HL-60 (cell line): ENCODE results near the gene PCDHGA4.

Experiments used
- DNase-seq, 2 experiments: peaks; one replicate each; pipeline ENCODE4 v3.0.0-alpha.2; 2010 to 2020; ENCODE audit warnings: low read depth in 1 of 2, low spot score in 1 of 2
- H3K27ac ChIP-seq: fragments of 250-450 bp; sonication (Bioruptor Pico); replicated peaks from 2 replicates; pipeline ENCODE4 v1.5.1; 2020; ENCODE audit warnings: mild to moderate bottlenecking, moderate library complexity
- H3K27me3 ChIP-seq: fragments of 250-450 bp; sonication (Bioruptor Pico); 2 replicates; pipeline ENCODE4 v1.5.1; 2021; ENCODE audit warnings: mild to moderate bottlenecking, moderate library complexity; ENCODE audit not compliant: insufficient read depth, poor library complexity, severe bottlenecking
- H3K4me3 ChIP-seq: replicated peaks from 2 replicates; pipeline ENCODE4 v1.5.1; 2011; ENCODE audit warnings: mild to moderate bottlenecking, control low read depth, low read length; ENCODE audit not compliant: insufficient read depth
- GABPA ChIP-seq: IDR thresholded peaks from 2 replicates; pipeline ENCODE4 v1.6.1; 2012; ENCODE audit warnings: low read depth
- POLR2AphosphoS5 ChIP-seq: IDR thresholded peaks from 2 replicates; pipeline ENCODE4 v1.6.1; 2012; ENCODE audit warnings: low read depth
- SPI1 ChIP-seq: IDR thresholded peaks from 2 replicates; pipeline ENCODE4 v1.6.1; 2012; ENCODE audit warnings: low read depth, mild to moderate bottlenecking, borderline replicate concordance
- TF ChIP-seq, protein P1 (sequence below): IDR thresholded peaks from one replicate; pipeline ENCODE4 v1.5.1; 2011; ENCODE audit warnings: low read length, control low read depth, inconsistent platforms; ENCODE audit not compliant: insufficient read depth
- TF ChIP-seq, protein P2 (sequence below): IDR thresholded peaks from 2 replicates; pipeline ENCODE4 v1.6.1; 2012; ENCODE audit warnings: low read depth; ENCODE audit not compliant: insufficient replicate concordance

Gene PCDHGA4

DNA sequence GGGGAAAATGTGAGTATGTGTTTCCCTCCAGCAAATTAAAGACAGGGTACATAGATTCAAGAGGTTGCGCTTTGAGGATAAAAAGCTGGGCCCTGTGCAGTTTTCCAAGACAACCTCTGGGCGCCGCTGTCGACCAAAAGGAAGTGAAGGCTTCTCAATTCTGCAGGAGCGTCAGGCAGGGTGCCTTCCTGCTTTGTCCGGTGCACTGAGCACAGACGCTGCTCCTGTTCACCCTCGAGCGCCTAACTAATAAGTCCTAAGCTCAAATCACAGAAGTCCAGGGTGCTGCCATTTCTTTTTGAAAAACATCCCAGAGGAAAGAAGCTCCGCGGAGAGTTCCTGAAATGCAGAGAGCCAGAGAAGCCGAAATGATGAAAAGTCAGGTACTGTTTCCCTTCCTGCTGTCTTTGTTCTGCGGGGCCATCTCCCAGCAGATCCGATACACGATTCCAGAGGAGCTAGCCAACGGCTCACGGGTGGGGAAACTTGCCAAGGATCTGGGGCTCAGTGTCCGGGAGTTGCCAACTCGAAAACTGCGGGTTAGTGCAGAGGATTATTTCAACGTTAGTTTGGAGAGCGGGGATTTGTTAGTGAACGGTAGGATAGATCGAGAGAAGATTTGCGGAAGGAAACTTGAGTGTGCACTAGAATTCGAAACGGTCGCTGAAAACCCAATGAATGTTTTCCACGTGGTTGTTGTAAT, 4.8 kb upstream of the PCDHGA4 start, which contains the start of gene PCDHGB1:
PCDHGB1 (plus strand) TSS at position 183 of the 703 bp plus-strand sequence; CDS start at position 345, 162 bp downstream.
- H3K4me3 ChIP-seq: no peak within 1 kb of the TSS
- DNase-seq: peak in 1 of 2 experiments; percentile 46

DNA sequence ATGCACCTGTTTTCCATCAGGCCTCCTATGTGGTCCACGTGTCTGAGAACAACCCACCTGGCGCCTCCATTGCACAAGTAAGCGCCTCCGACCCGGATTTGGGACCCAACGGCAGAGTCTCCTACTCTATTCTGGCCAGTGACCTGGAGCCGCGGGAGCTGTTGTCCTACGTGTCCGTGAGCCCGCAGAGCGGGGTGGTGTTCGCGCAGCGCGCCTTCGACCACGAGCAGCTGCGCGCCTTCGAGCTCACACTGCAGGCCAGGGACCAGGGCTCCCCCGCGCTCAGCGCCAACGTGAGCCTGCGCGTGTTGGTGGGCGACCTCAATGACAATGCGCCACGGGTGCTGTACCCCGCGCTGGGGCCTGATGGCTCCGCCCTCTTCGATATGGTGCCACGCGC, 3.2 kb upstream of the PCDHGA4 start:
- no peak overlapping the region for H3K4me3 ChIP-seq
- H3K27ac ChIP-seq: no peak overlapping the region
- TF ChIP-seq, protein P1, sequence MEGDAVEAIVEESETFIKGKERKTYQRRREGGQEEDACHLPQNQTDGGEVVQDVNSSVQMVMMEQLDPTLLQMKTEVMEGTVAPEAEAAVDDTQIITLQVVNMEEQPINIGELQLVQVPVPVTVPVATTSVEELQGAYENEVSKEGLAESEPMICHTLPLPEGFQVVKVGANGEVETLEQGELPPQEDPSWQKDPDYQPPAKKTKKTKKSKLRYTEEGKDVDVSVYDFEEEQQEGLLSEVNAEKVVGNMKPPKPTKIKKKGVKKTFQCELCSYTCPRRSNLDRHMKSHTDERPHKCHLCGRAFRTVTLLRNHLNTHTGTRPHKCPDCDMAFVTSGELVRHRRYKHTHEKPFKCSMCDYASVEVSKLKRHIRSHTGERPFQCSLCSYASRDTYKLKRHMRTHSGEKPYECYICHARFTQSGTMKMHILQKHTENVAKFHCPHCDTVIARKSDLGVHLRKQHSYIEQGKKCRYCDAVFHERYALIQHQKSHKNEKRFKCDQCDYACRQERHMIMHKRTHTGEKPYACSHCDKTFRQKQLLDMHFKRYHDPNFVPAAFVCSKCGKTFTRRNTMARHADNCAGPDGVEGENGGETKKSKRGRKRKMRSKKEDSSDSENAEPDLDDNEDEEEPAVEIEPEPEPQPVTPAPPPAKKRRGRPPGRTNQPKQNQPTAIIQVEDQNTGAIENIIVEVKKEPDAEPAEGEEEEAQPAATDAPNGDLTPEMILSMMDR: no peak
- TF ChIP-seq GABPA (no peak), SPI1 (no peak), POLR2AphosphoS5 (no peak)
- TF ChIP-seq, protein P2, sequence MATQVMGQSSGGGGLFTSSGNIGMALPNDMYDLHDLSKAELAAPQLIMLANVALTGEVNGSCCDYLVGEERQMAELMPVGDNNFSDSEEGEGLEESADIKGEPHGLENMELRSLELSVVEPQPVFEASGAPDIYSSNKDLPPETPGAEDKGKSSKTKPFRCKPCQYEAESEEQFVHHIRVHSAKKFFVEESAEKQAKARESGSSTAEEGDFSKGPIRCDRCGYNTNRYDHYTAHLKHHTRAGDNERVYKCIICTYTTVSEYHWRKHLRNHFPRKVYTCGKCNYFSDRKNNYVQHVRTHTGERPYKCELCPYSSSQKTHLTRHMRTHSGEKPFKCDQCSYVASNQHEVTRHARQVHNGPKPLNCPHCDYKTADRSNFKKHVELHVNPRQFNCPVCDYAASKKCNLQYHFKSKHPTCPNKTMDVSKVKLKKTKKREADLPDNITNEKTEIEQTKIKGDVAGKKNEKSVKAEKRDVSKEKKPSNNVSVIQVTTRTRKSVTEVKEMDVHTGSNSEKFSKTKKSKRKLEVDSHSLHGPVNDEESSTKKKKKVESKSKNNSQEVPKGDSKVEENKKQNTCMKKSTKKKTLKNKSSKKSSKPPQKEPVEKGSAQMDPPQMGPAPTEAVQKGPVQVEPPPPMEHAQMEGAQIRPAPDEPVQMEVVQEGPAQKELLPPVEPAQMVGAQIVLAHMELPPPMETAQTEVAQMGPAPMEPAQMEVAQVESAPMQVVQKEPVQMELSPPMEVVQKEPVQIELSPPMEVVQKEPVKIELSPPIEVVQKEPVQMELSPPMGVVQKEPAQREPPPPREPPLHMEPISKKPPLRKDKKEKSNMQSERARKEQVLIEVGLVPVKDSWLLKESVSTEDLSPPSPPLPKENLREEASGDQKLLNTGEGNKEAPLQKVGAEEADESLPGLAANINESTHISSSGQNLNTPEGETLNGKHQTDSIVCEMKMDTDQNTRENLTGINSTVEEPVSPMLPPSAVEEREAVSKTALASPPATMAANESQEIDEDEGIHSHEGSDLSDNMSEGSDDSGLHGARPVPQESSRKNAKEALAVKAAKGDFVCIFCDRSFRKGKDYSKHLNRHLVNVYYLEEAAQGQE: no peak
- no peak for DNase-seq
- H3K27me3 ChIP-seq: no peaks in the 10 kb centered on the region

More for the DNA sequence above, 4.8 kb upstream of the PCDHGA4 start, which contains the start of gene PCDHGB1:
- H3K27ac ChIP-seq: no peak within 1 kb of the TSS
- no peaks in the 10 kb centered on the region for H3K27me3 ChIP-seq
- TF ChIP-seq POLR2AphosphoS5: no peak
- TF ChIP-seq, protein P1: peak; percentile 32
- TF ChIP-seq, protein P2: no peak

DNA sequence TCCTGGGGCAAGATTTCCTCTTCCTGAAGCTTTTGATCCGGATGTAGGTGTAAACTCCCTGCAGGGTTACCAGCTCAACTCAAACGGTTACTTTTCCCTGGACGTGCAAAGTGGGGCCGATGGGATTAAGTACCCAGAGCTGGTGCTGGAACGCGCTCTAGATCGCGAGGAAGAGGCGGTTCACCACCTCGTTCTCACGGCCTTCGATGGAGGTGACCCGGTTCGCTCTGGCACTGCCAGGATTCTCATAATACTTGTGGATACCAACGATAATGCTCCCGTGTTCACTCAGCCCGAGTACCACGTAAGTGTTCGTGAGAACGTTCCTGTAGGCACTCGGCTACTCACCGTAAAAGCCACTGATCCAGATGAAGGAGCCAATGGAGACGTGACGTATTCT, 820 bp downstream of the PCDHGA4 start:
- no peak overlapping the region for H3K27ac ChIP-seq
- DNase-seq: no peak
- TF ChIP-seq, protein P1: no peak
- TF ChIP-seq GABPA: no peak
- TF ChIP-seq SPI1: no peak
- TF ChIP-seq, protein P2: no peak
- TF ChIP-seq POLR2AphosphoS5: no peak
- no peaks in the 10 kb centered on the region for H3K27me3 ChIP-seq
- no peak overlapping the region for H3K4me3 ChIP-seq
